Activated gamma-delta T cell treated with Interleukin-2 at 50 U/mL for 16 hours (primary cell): Measurements from ENCODE around the gene NADK.
"Not testable (repeated sequence)": the region's sequence is repeated elsewhere in the genome, so short reads cannot be mapped to it uniquely, and the experiment has no call there.

Experiments
- DNase-seq: peaks from one replicate; pipeline ENCODE4 v3.0.0-alpha.2; 2020

The NADK gene

GRCh38 chr1:1703796-1704195 is 74.5 kb downstream of the NADK start:
- no peak for DNase-seq

GRCh38 chr1:1702506-1702905 is 75.8 kb downstream of the NADK start:
- not testable (repeated sequence) for DNase-seq
